ENCODE measurements around the gene AGRN. TPM values are rescaled to one million over a fixed set of nuclear protein-coding genes. Genes with fewer than 3 reads are reported as not detected.

Gene AGRN
- total RNA-seq, 1 experiment from 2014 or later: 175 TPM

DNA sequence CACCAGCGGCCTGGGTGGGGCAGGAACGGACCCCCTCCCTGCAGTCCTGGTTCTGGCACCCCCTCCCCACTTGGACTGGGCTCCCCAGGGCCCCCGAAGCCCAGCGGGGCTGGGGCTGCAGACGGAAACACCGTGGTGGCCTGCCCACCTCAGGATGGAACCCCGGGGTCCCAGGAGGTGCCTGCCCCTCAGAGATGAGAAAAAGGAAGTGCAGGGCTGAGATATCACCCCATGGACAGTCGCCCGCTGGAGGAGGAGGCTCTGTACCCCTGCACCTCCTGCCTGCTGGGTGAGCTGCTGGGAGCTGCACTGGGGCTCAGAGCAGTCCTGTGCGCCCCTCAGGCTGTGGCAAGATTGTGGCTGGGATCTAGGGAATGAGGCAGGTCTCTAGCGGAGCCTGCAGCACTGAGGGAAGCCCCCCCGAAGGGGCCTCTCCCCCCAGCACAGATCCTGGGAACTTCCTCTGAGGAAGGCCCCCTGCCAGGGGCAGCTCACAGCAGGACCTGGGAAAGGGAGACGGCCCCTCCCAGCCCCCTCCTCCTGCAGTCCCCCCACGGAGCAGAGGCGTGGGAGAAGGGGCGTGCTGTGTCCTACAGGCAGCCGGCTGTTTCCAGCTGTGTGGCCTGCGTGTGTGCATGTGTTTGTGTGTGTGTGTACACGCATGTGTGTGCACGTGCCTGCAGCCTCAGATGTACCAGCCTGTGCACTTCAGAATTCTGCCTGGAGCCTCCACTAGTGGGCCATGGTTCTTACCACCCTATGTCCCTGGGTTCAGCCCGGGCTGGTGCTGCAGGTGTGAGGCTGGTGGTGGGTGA, 6.9 kb downstream of the AGRN start:
- no peaks in the 10 kb centered on the region for H3K27me3 ChIP-seq (ENCODE audit: insufficient read depth, low read length)
- no peak overlapping the region for H2BK5ac ChIP-seq (ENCODE audit: insufficient read length, low read length)
- no peak overlapping the region for H3T11ph ChIP-seq (ENCODE audit: low read length)
- H3K23me2 ChIP-seq (ENCODE audit: insufficient read length, low read depth, low read length, poor library complexity, severe bottlenecking): no peaks in the 10 kb centered on the region
- H4K91ac ChIP-seq (ENCODE audit: insufficient read length, low read depth, low read length): no peak overlapping the region
- H3K27me3 Mint-ChIP-seq (ENCODE audit: low read depth): peaks cover 4% of the 10 kb centered on the region
- H3K56ac ChIP-seq (ENCODE audit: insufficient read length, low read depth, low read length): no peak overlapping the region
- H3K4me1 ChIP-seq (ENCODE audit: insufficient read depth, low read length): peaks cover 9% of the 10 kb centered on the region; the same call in 1 of the 2 replicates
- H3K4me1 Mint-ChIP-seq: peaks cover 26 to 36% of the 10 kb centered on the region in 2 experiments
- no peaks in the 10 kb centered on the region for H3K9me3 ChIP-seq (ENCODE audit: control insufficient read depth, low read depth, low read length)
- no peak overlapping the region for H2AK5ac ChIP-seq (ENCODE audit: insufficient read length, low read length)
- H3K27ac Mint-ChIP-seq: no peak overlapping the region; a peak in 1 of 7 replicates
- no peak overlapping the region for H3K4me2 ChIP-seq (ENCODE audit: insufficient read depth, insufficient read length, low read length)
- no peak overlapping the region for H3K4me3 Mint-ChIP-seq
- no peak overlapping the region for H3K18ac ChIP-seq (ENCODE audit: insufficient read length, low read depth, low read length)
- no peak overlapping the region for H4K5ac ChIP-seq (ENCODE audit: insufficient read length, low read depth, low read length)
- no peaks in the 10 kb centered on the region for H3K79me2 ChIP-seq (ENCODE audit: insufficient read depth, low read length)
- H3K27ac ChIP-seq (ENCODE audit: insufficient read length, low read depth, low read length): no peak overlapping the region
- H3K36me3 Mint-ChIP-seq (ENCODE audit: insufficient read depth in 1 of 3, low read depth in 3 of 3): peaks cover 3 to 23% (median 17%) of the 10 kb centered on the region in 3 experiments; a peak in 6 of 7 replicates
- TF ChIP-seq, protein P1, sequence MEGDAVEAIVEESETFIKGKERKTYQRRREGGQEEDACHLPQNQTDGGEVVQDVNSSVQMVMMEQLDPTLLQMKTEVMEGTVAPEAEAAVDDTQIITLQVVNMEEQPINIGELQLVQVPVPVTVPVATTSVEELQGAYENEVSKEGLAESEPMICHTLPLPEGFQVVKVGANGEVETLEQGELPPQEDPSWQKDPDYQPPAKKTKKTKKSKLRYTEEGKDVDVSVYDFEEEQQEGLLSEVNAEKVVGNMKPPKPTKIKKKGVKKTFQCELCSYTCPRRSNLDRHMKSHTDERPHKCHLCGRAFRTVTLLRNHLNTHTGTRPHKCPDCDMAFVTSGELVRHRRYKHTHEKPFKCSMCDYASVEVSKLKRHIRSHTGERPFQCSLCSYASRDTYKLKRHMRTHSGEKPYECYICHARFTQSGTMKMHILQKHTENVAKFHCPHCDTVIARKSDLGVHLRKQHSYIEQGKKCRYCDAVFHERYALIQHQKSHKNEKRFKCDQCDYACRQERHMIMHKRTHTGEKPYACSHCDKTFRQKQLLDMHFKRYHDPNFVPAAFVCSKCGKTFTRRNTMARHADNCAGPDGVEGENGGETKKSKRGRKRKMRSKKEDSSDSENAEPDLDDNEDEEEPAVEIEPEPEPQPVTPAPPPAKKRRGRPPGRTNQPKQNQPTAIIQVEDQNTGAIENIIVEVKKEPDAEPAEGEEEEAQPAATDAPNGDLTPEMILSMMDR (conservative IDR thresholded peaks at IDR 0.05): no peak
- DNase-seq: no peak
- H3K9me3 Mint-ChIP-seq: no peaks in the 10 kb centered on the region; a peak in 1 of 5 replicates
- H2BK120ac ChIP-seq (ENCODE audit: low read depth, low read length, poor library complexity, severe bottlenecking): no peak overlapping the region
- H3K79me1 ChIP-seq (ENCODE audit: insufficient read depth, low read depth, low read length, poor library complexity, severe bottlenecking): no peaks in the 10 kb centered on the region
- no CpG with 5 or more reads among the region's 21 CpGs for WGBS (ENCODE audit: extremely low coverage, insufficient read length, low lambda C conversion rate)
- no peak overlapping the region for H2BK12ac ChIP-seq (ENCODE audit: insufficient read length, low read depth, low read length)
- H3K14ac ChIP-seq (ENCODE audit: insufficient read depth, low read length): no peak overlapping the region; the same call in 1 of the 2 replicates
- H4K8ac ChIP-seq (replicated peaks; ENCODE audit: insufficient read length, low read depth, low read length): no peak overlapping the region
- H3K9ac ChIP-seq (ENCODE audit: extremely low read depth, insufficient read length, low read length): no peak overlapping the region
- H2BK15ac ChIP-seq (ENCODE audit: low read depth, low read length): no peak overlapping the region
- no peak overlapping the region for H2AFZ ChIP-seq (ENCODE audit: low read length)
- no peak overlapping the region for H2BK20ac ChIP-seq (ENCODE audit: low read depth, low read length, poor library complexity, severe bottlenecking)
- H4K20me1 ChIP-seq (ENCODE audit: control insufficient read depth, insufficient read depth, insufficient read length): peaks cover 3% of the 10 kb centered on the region
- no peak overlapping the region for H3K4ac ChIP-seq (ENCODE audit: low read depth, low read length)
- H3K23ac ChIP-seq (ENCODE audit: insufficient read length, low read depth, low read length): no peak overlapping the region

Data from H9 (cell line).